Neuronal stem cell (in vitro differentiated cells): ENCODE results near the gene ITSN1.

Experiments
- DNase-seq: peaks from one replicate; pipeline ENCODE4 v3.0.0-alpha.2; 2013; ENCODE audit warnings: low spot score
- H2AFZ ChIP-seq: one replicate; pipeline ENCODE4 v1.6.1; 2013; ENCODE audit warnings: mild to moderate bottlenecking, low read length, inconsistent platforms
- H2AK5ac ChIP-seq: 2 replicates; pipeline ENCODE4 v1.6.1; 2013; ENCODE audit warnings: low read depth, mild to moderate bottlenecking, inconsistent platforms, low read length, moderate library complexity, mixed read lengths
- H2BK120ac ChIP-seq: 2 replicates; pipeline ENCODE4 v1.6.1; 2013; ENCODE audit warnings: low read depth, mild to moderate bottlenecking, inconsistent platforms, low read length, moderate library complexity, mixed read lengths
- H2BK12ac ChIP-seq: one replicate; pipeline ENCODE4 v1.6.1; 2013; ENCODE audit warnings: low read length, inconsistent platforms
- H2BK15ac ChIP-seq: 2 replicates; pipeline ENCODE4 v1.6.1; 2013; ENCODE audit warnings: mild to moderate bottlenecking, low read length, inconsistent platforms, mixed read lengths
- H2BK5ac ChIP-seq: one replicate; pipeline ENCODE4 v1.6.1; 2013; ENCODE audit warnings: inconsistent platforms, mild to moderate bottlenecking, low read length, moderate library complexity
- H3K14ac ChIP-seq: one replicate; pipeline ENCODE4 v1.6.1; 2013; ENCODE audit warnings: low read length, inconsistent platforms
- H3K18ac ChIP-seq: 2 replicates; pipeline ENCODE4 v1.6.1; 2013; ENCODE audit warnings: low read length, inconsistent platforms
- H3K23ac ChIP-seq: 2 replicates; pipeline ENCODE4 v1.6.1; 2013; ENCODE audit warnings: low read depth, mild to moderate bottlenecking, mixed read lengths, low read length, inconsistent platforms; ENCODE audit not compliant: poor library complexity
- H3K27ac ChIP-seq: replicated peaks from 3 replicates; pipeline ENCODE4 v1.5.1; 2013; ENCODE audit warnings: low read length, inconsistent platforms
- H3K27me3 ChIP-seq, 3 experiments: 2 replicates each; pipeline ENCODE4 v1.6.1; 2013; ENCODE audit warnings: low read length in 3 of 3, mild to moderate bottlenecking in 2 of 3, inconsistent platforms in 1 of 3, low read depth in 1 of 3, mixed read lengths in 1 of 3, moderate library complexity in 1 of 3; ENCODE audit not compliant: control insufficient read depth in 3 of 3, insufficient read depth in 3 of 3
- H3K36me3 ChIP-seq, 2 donors: replicated peaks in 1 of 2; 2 replicates each; pipeline ENCODE4 v1.6.1; 2013; ENCODE audit warnings: low read length in 2 of 2; ENCODE audit not compliant: control insufficient read depth in 2 of 2, insufficient read depth in 2 of 2
- H3K4ac ChIP-seq: 2 replicates; pipeline ENCODE4 v1.6.1; 2013; ENCODE audit warnings: inconsistent platforms, mild to moderate bottlenecking, low read length, moderate library complexity
- H3K4me1 ChIP-seq, 2 donors: 1 replicate in 1 of 2; 2 replicates in 1 of 2; pipeline ENCODE4 v1.6.1; 2013; ENCODE audit warnings: low read length in 2 of 2, low read depth in 1 of 2; ENCODE audit not compliant: control insufficient read depth in 2 of 2, insufficient read depth in 1 of 2
- H3K4me2 ChIP-seq: one replicate; pipeline ENCODE4 v1.6.1; 2013; ENCODE audit warnings: mild to moderate bottlenecking, low read length, inconsistent platforms; ENCODE audit not compliant: insufficient read depth, poor library complexity, severe bottlenecking
- H3K4me3 ChIP-seq, 2 donors: 2 replicates each; pipeline ENCODE4 v1.5.1; 2013; ENCODE audit warnings: low read length in 2 of 2, mild to moderate bottlenecking in 2 of 2, inconsistent platforms in 1 of 2, moderate library complexity in 1 of 2
- H3K79me1 ChIP-seq: one replicate; pipeline ENCODE4 v1.6.1; 2013; ENCODE audit warnings: low read depth, mild to moderate bottlenecking, inconsistent platforms, low read length, moderate library complexity
- H3K9ac ChIP-seq: one replicate; pipeline ENCODE4 v1.6.1; 2013; ENCODE audit warnings: mild to moderate bottlenecking, low read depth, low read length, inconsistent platforms; ENCODE audit not compliant: poor library complexity
- H3K9me3 ChIP-seq, 2 donors: replicated peaks in 1 of 2; 2 replicates each; pipeline versions ENCODE3 to v1.6.1; 2013; ENCODE audit warnings: low read length in 2 of 2, mild to moderate bottlenecking in 2 of 2, inconsistent platforms in 1 of 2, low read depth in 1 of 2, mixed read lengths in 1 of 2, moderate library complexity in 1 of 2; ENCODE audit not compliant: control insufficient read depth in 2 of 2, insufficient read depth in 1 of 2
- H4K8ac ChIP-seq: one replicate; pipeline ENCODE4 v1.6.1; 2013; ENCODE audit warnings: low read depth, mild to moderate bottlenecking, inconsistent platforms, low read length, moderate library complexity
- H4K91ac ChIP-seq: one replicate; pipeline ENCODE4 v1.6.1; 2013; ENCODE audit warnings: low read length, low read depth, mild to moderate bottlenecking, inconsistent platforms; ENCODE audit not compliant: poor library complexity
- WGBS, 2 donors: extraction: QIAGEN DNeasy Blood & Tissue Kit; methylation state at CpG; one replicate each; pipeline ENCODE4 v1.1.7; 2013; ENCODE audit warnings: missing lambda C conversion rate in 2 of 2, mixed read lengths in 1 of 2; ENCODE audit not compliant: insufficient read length in 2 of 2, insufficient replicate concordance in 1 of 2; ENCODE audit errors: extremely low coverage in 2 of 2; 5-methylcytosine and 5-hydroxymethylcytosine counted together

The ITSN1 gene

GRCh38 chr21:33754481-33754880 lies 112.2 kb downstream of the ITSN1 start:
- Histone ChIP-seq H2BK12ac (no peak overlapping the region), H2BK120ac (no peak overlapping the region), H2AK5ac (no peak overlapping the region), H3K9me3 (peaks cover 0 to 2% of the 10 kb centered on the region in 2 donors), H2AFZ (no peak overlapping the region), H4K8ac (no peak overlapping the region), H3K9ac (no peak overlapping the region), H3K27me3 (no peaks in the 10 kb centered on the region), H3K4me3 (no peak overlapping the region), H3K23ac (no peak overlapping the region), H2BK5ac (no peak overlapping the region), H3K36me3 (peaks cover 9 to 89% of the 10 kb centered on the region in 2 donors), H3K79me1 (no peaks in the 10 kb centered on the region), H3K4me2 (no peak overlapping the region), H3K4ac (no peak overlapping the region), H4K91ac (no peak overlapping the region), H3K27ac (no peak overlapping the region), H3K14ac (no peak overlapping the region), H3K18ac (no peak overlapping the region), H2BK15ac (no peak overlapping the region), H3K4me1 (peaks cover 0 to 7% of the 10 kb centered on the region in 2 donors)
- WGBS, 2 donors: no CpG with 5 or more reads among the region's 4 CpGs
- DNase-seq: no peak

- peaks cover 0 to 7% of the 10 kb centered on the region in 2 donors for H3K4me1 ChIP-seq
- H3K27me3 ChIP-seq: no peaks in the 10 kb centered on the region
- no peak overlapping the region for H3K23ac ChIP-seq
- H3K79me1 ChIP-seq: no peaks in the 10 kb centered on the region
- H2AFZ ChIP-seq: no peak overlapping the region
- no peak overlapping the region for H3K4ac ChIP-seq
- no peak overlapping the region for H3K27ac ChIP-seq
- no peak overlapping the region for H3K18ac ChIP-seq
- H3K9ac ChIP-seq: no peak overlapping the region
- no peak overlapping the region for H2AK5ac ChIP-seq
- no peak overlapping the region for H2BK5ac ChIP-seq
- H3K9me3 ChIP-seq: peaks cover 0 to 2% of the 10 kb centered on the region in 2 donors
- no peak overlapping the region for H3K4me2 ChIP-seq
- no peak overlapping the region for H4K8ac ChIP-seq
- no peak for DNase-seq
- H3K4me3 ChIP-seq: no peak overlapping the region
- H2BK12ac ChIP-seq: no peak overlapping the region
- peaks cover 7 to 80% of the 10 kb centered on the region in 2 donors for H3K36me3 ChIP-seq
- no peak overlapping the region for H3K14ac ChIP-seq
- WGBS, 2 donors: no CpG with 5 or more reads among the region's 1 CpG
- H2BK120ac ChIP-seq: no peak overlapping the region
- H4K91ac ChIP-seq: no peak overlapping the region
- no peak overlapping the region for H2BK15ac ChIP-seq
Observed at GRCh38 chr21:33755354-33755753, 113.1 kb downstream of the ITSN1 start.

- H3K14ac ChIP-seq: no peak overlapping the region
- no CpG with 5 or more reads among the region's 9 CpGs for WGBS, 2 donors
- no peak overlapping the region for H3K4me3 ChIP-seq
- no peak overlapping the region for H3K27ac ChIP-seq
- no peak overlapping the region for H2AFZ ChIP-seq
- no peak overlapping the region for H2BK15ac ChIP-seq
- H3K4me2 ChIP-seq: no peak overlapping the region
- no peak overlapping the region for H2AK5ac ChIP-seq
- H3K9ac ChIP-seq: no peak overlapping the region
- H3K23ac ChIP-seq: no peak overlapping the region
- H3K9me3 ChIP-seq: no peaks in the 10 kb centered on the region
- no peak overlapping the region for H2BK5ac ChIP-seq
- H2BK120ac ChIP-seq: no peak overlapping the region
- H3K27me3 ChIP-seq: no peaks in the 10 kb centered on the region
- H4K8ac ChIP-seq: no peak overlapping the region
- DNase-seq: no peak
- no peak overlapping the region for H4K91ac ChIP-seq
- no peaks in the 10 kb centered on the region for H3K79me1 ChIP-seq
- H3K4ac ChIP-seq: no peak overlapping the region
- H3K18ac ChIP-seq: no peak overlapping the region
- H3K36me3 ChIP-seq: peaks cover 0 to 75% of the 10 kb centered on the region in 2 donors
- no peak overlapping the region for H2BK12ac ChIP-seq
- no peaks in the 10 kb centered on the region for H3K4me1 ChIP-seq
Observed at GRCh38 chr21:33760641-33761440, 118.5 kb downstream of the ITSN1 start.

- H2BK5ac ChIP-seq: no peak overlapping the region
- DNase-seq: no peak
- H3K4me1 ChIP-seq: peaks cover 0 to 2% of the 10 kb centered on the region in 2 donors
Observed at GRCh38 chr21:33761441-33762036, 119.2 kb downstream of the ITSN1 start.

More at GRCh38 chr21:33761441-33762036, 119.2 kb downstream of the ITSN1 start:
- no peak overlapping the region for H3K14ac ChIP-seq
- no peak overlapping the region for H2AFZ ChIP-seq
- no peak overlapping the region for H2AK5ac ChIP-seq
- H3K18ac ChIP-seq: no peak overlapping the region
- no peak overlapping the region for H4K91ac ChIP-seq
- no peak overlapping the region for H2BK120ac ChIP-seq
- WGBS, 2 donors: no CpG with 5 or more reads among the region's 6 CpGs
- no peak overlapping the region for H3K27ac ChIP-seq
- no peak overlapping the region for H4K8ac ChIP-seq
- peaks cover under 1 to 75% of the 10 kb centered on the region in 2 donors for H3K36me3 ChIP-seq
- H2BK15ac ChIP-seq: no peak overlapping the region
- no peak overlapping the region for H2BK12ac ChIP-seq
- peaks cover 0 to 3% of the 10 kb centered on the region in 2 donors for H3K9me3 ChIP-seq
- H3K79me1 ChIP-seq: no peaks in the 10 kb centered on the region
- no peak overlapping the region for H3K23ac ChIP-seq
- no peak overlapping the region for H3K4me2 ChIP-seq
- H3K4ac ChIP-seq: no peak overlapping the region
- no peaks in the 10 kb centered on the region for H3K27me3 ChIP-seq
- H3K9ac ChIP-seq: no peak overlapping the region
- no peak overlapping the region for H3K4me3 ChIP-seq
